Measurements from ENCODE around the gene INPP4A. TPM values are rescaled to one million over a fixed set of nuclear protein-coding genes. Genes with fewer than 3 reads are reported as not detected.

The INPP4A gene
- total and polyA plus RNA-seq, 2 of the 13 experiments (the other 11 are each of a cell fraction or from before 2014, with no cell fraction given), result 10.1 to 10.9 TPM

- no peak for TF ChIP-seq ZNF407 (CRISPR knock-in tag; IDR thresholded peaks at IDR 0.05; ENCODE audit: not compliant biosample characterization)
- TF ChIP-seq ZSCAN5A (CRISPR knock-in tag; IDR thresholded peaks at IDR 0.05; ENCODE audit: borderline replicate concordance), result no peak
- TF ChIP-seq ZNF546 (CRISPR knock-in tag; conservative IDR thresholded peaks at IDR 0.05), result no peak
These were observed 18.4 kb downstream of the INPP4A start (continued) for GRCh38 chr2:98463081-98463481.
